K562 (cell line): ENCODE measurements around the gene ERVH48-1. TPM values are rescaled to one million over a fixed set of nuclear protein-coding genes. Genes with fewer than 3 reads are reported as not detected.

Experiments used
- ATF4 ChIP-seq: fragments of 450-650 bp; formaldehyde crosslinking; IDR thresholded peaks from 2 replicates; pipeline ENCODE4 v1.4.0; 2022; ENCODE audit warnings: mild to moderate bottlenecking, moderate library complexity
- ETV6 ChIP-seq, 3 experiments: fragments of 150-350 bp in 1 of 3; sonication (generic) in 1 of 3; formaldehyde crosslinking in 1 of 3; IDR thresholded peaks; 2 replicates each; pipeline versions ENCODE4 v1.6.1 to v1.8.0; 2014 to 2022; ENCODE audit warnings: borderline replicate concordance in 2 of 3, low read depth in 2 of 3, antibody characterized with exemption in 1 of 3, low read length in 1 of 3, mild to moderate bottlenecking in 1 of 3, missing genetic modification reagents in 1 of 3
- FOSL1 ChIP-seq: fragments of 200-800 bp; sonication (Bioruptor generic); conservative IDR thresholded peaks from 2 replicates; pipeline ENCODE4 v1.6.1; 2016; ENCODE audit warnings: missing genetic modification characterization, missing compliant biosample characterization
- GATA2 ChIP-seq: sonication (generic); formaldehyde crosslinking; IDR thresholded peaks from 2 replicates; pipeline ENCODE4 v1.4.0; 2020; ENCODE audit warnings: mild to moderate bottlenecking, missing genetic modification reagents
- ILF3 ChIP-seq: fragments of 450-650 bp; IDR thresholded peaks from 2 replicates; pipeline ENCODE4 v1.6.1; 2018; ENCODE audit warnings: antibody characterized with exemption, mild to moderate bottlenecking, moderate library complexity, borderline replicate concordance
- L3MBTL2 ChIP-seq: fragments of 450-650 bp; IDR thresholded peaks from 2 replicates; pipeline ENCODE4 v1.6.1; 2016; ENCODE audit warnings: mild to moderate bottlenecking, moderate library complexity
- MYC ChIP-seq, 2 experiments: fragments of 250-450 bp in 1 of 2; sonication (Bioruptor Pico) in 1 of 2; IDR thresholded peaks; 2 replicates each; pipeline versions ENCODE4 v1.5.1 to v1.6.1; 2012 to 2021; ENCODE audit warnings: low read depth in 2 of 2, borderline replicate concordance in 1 of 2, improper control_type of control experiment in 1 of 2, low read length in 1 of 2, mild to moderate bottlenecking in 1 of 2, moderate library complexity in 1 of 2
- NKRF ChIP-seq: fragments of 450-650 bp; IDR thresholded peaks from 2 replicates; pipeline ENCODE4 v1.6.1; 2016; ENCODE audit warnings: borderline replicate concordance
- RHOXF2B ChIP-seq: fragments of 250-450 bp; sonication (Bioruptor Pico); conservative IDR thresholded peaks from 2 replicates; pipeline ENCODE4 v1.5.1; 2021
- SP1 ChIP-seq: sonication (generic); formaldehyde crosslinking; IDR thresholded peaks from 2 replicates; pipeline ENCODE4 v1.8.1; 2022; ENCODE audit warnings: mild to moderate bottlenecking, missing genetic modification reagents
- SPI1 ChIP-seq: IDR thresholded peaks from 2 replicates; pipeline ENCODE4 v1.6.1; 2011; ENCODE audit warnings: low read depth, low read length, control low read depth, borderline replicate concordance
- SRSF9 ChIP-seq: fragments of 200-400 bp; formaldehyde crosslinking; IDR thresholded peaks from 2 replicates; pipeline ENCODE4 v1.6.1; 2017; ENCODE audit warnings: low read depth, low read length, borderline replicate concordance
- TCF7 ChIP-seq: sonication (generic); IDR thresholded peaks from 2 replicates; pipeline ENCODE4 v1.6.1; 2016; ENCODE audit warnings: antibody characterized with exemption, borderline replicate concordance
- USF1 ChIP-seq: sonication (generic); formaldehyde crosslinking; IDR thresholded peaks from 2 replicates; pipeline ENCODE4 v1.9.0; 2022; ENCODE audit warnings: mild to moderate bottlenecking, missing genetic modification reagents
- XRCC3 ChIP-seq: fragments of 450-650 bp; IDR thresholded peaks from 2 replicates; pipeline ENCODE4 v1.6.1; 2017; ENCODE audit warnings: mild to moderate bottlenecking, moderate library complexity
- ZNF146 ChIP-seq: IDR thresholded peaks from one replicate; pipeline ENCODE4 v1.6.1; 2018; ENCODE audit warnings: missing compliant biosample characterization; ENCODE audit not compliant: unreplicated experiment
- ZNF253 ChIP-seq: fragments of 250-450 bp; sonication (Bioruptor Pico); conservative IDR thresholded peaks from 2 replicates; pipeline ENCODE4 v1.6.1; 2021; ENCODE audit warnings: mild to moderate bottlenecking
- ZNF354B ChIP-seq: fragments of 250-450 bp; sonication (Bioruptor Pico); IDR thresholded peaks from 2 replicates; pipeline ENCODE4 v1.4.0; 2020
- polyA plus RNA-seq, 8 experiments: library from polyadenylated mRNA; depleted of rRNA in 4 of 8; stranded (reverse) in 5 of 8; unstranded in 3 of 8; fragments of >200 nt; fragmentation: Nextera tagmentation in 2 of 8; fragmentation: Illumina TruSeq in 1 of 8; extraction: Ambion mirVana in 2 of 8; extraction: Trizol in 1 of 8; gene quantifications; 2 replicates each; pipeline versions ENCODE4 v1.2.1 to v1.2.3, GENCODE V29; 2011 to 2014; ENCODE audit warnings: inconsistent platforms in 1 of 8, missing spikeins in 1 of 8
- total RNA-seq, 7 experiments: library from RNA; depleted of rRNA in 6 of 7; stranded (reverse); fragments of >200 nt in 6 of 7; fragmentation: Illumina TruSeq in 2 of 7; extraction: Trizol in 2 of 7; gene quantifications; 2 replicates each; pipeline versions ENCODE4 v1.2.1 to v1.2.3, GENCODE V29; 2011 to 2021; ENCODE audit warnings: low replicate concordance in 1 of 7
- TF ChIP-seq, protein P1 (sequence below): sonication (generic); formaldehyde crosslinking; IDR thresholded peaks from 2 replicates; pipeline ENCODE4 v1.8.0; 2022; ENCODE audit warnings: mild to moderate bottlenecking, missing genetic modification reagents, borderline replicate concordance
- TF ChIP-seq, protein P2 (sequence below): fragments of 450-650 bp; formaldehyde crosslinking; IDR thresholded peaks from 2 replicates; pipeline ENCODE4 v1.4.0; 2022; ENCODE audit warnings: missing genetic modification characterization

ERVH48-1 gene
- total and polyA plus RNA-seq, 9 of the 15 experiments (the other 6 are each of a cell fraction or from before 2014, with no cell fraction given) = 0.08 to 0.49 (median 0.16) TPM; not detected in 3

- TF ChIP-seq GATA2 (no peak), XRCC3 (no peak), ILF3 (no peak), FOSL1 (tag) (no peak), MYC (IDR thresholded peaks at IDR 0.05; ENCODE audit: low read depth, low read length) (no peak), MYC (CRISPR knock-in tag; IDR thresholded peaks at IDR 0.05; ENCODE audit: borderline replicate concordance, low read depth) (no peak), USF1 (CRISPR knock-in tag) (no peak), ATF4 (CRISPR knock-in tag) (peak; percentile 41; the same call in 1 of the 2 replicates), L3MBTL2 (peak; percentile 75; the same call in 1 of the 2 replicates), SPI1 (no peak), TCF7 (no peak), SRSF9 (no peak), NKRF (peak; percentile 80; the same call in 1 of the 2 replicates), SP1 (CRISPR knock-in tag) (no peak), RHOXF2B (CRISPR knock-in tag) (no peak), ZNF253 (CRISPR knock-in tag) (no peak), ETV6 (IDR thresholded peaks at IDR 0.05; ENCODE audit: borderline replicate concordance in 1 of 2, low read depth in 2 of 2, low read length in 1 of 2) (no peak), ETV6 (CRISPR knock-in tag; IDR thresholded peaks at IDR 0.05; ENCODE audit: borderline replicate concordance) (no peak), ZNF354B (no peak), ZNF146 (CRISPR knock-in tag) (no peak)
- TF ChIP-seq, protein P1, sequence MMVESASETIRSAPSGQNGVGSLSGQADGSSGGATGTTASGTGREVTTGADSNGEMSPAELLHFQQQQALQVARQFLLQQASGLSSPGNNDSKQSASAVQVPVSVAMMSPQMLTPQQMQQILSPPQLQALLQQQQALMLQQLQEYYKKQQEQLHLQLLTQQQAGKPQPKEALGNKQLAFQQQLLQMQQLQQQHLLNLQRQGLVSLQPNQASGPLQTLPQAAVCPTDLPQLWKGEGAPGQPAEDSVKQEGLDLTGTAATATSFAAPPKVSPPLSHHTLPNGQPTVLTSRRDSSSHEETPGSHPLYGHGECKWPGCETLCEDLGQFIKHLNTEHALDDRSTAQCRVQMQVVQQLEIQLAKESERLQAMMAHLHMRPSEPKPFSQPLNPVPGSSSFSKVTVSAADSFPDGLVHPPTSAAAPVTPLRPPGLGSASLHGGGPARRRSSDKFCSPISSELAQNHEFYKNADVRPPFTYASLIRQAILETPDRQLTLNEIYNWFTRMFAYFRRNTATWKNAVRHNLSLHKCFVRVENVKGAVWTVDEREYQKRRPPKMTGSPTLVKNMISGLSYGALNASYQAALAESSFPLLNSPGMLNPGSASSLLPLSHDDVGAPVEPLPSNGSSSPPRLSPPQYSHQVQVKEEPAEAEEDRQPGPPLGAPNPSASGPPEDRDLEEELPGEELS (CRISPR knock-in tag) = 0 out of 2 replicates have a peak, but pooled peaks have one; percentile 12
- TF ChIP-seq, protein P2, sequence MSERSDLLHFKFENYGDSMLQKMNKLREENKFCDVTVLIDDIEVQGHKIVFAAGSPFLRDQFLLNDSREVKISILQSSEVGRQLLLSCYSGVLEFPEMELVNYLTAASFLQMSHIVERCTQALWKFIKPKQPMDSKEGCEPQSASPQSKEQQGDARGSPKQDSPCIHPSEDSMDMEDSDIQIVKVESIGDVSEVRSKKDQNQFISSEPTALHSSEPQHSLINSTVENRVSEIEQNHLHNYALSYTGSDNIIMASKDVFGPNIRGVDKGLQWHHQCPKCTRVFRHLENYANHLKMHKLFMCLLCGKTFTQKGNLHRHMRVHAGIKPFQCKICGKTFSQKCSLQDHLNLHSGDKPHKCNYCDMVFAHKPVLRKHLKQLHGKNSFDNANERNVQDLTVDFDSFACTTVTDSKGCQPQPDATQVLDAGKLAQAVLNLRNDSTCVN (CRISPR knock-in tag) = 0 out of 2 replicates have a peak, but pooled peaks have one; percentile 49
Observed at GRCh38 chr21:42892582-42892930, 32.9 kb downstream of the ERVH48-1 start (continued).
